K562 (cell line): ENCODE measurements around the gene BRD4. TPM values are rescaled to one million over a fixed set of nuclear protein-coding genes. Genes with fewer than 3 reads are reported as not detected.

ENCODE experiments used
- ATAC-seq: fragments of 200-7000 bp; cut with Tn5 transposase; 3 replicates; pipeline ENCODE4 v1.9.1; 2020; ENCODE audit warnings: moderate library complexity
- BruUV-seq: library from RNA; stranded (reverse); fragments of 400-500 nt; replicated peaks from 2 replicates; lab custom pipeline; 2021; lab: Mats Ljungman, UMichigan
- CTCF ChIA-PET: fragments of 300-600 bp; formaldehyde crosslinking; extraction: SDS; loops from one replicate; lab custom pipeline; 2021; ENCODE audit warnings: low intra/inter-chr PET ratio; lab: Yijun Ruan, JAX
- POLR2A ChIA-PET: fragments of 300-600, 350-650 bp; sonication (Branson Sonifier 250); formaldehyde crosslinking; extraction: SDS; loops from one replicate; lab custom pipeline; 2021; ENCODE audit warnings: antibody characterized with exemption, inconsistent platforms; lab: Yijun Ruan, JAX
- DNase-seq, 4 experiments: peaks; one replicate each; pipeline versions ENCODE4 v3.0.0 to v3.0.0-alpha.2; 2011 to 2018; ENCODE audit warnings: low spot score in 3 of 4, mixed read lengths in 3 of 4; ENCODE audit errors: extremely low read depth in 1 of 4
- FAIRE-seq: peaks from 2 replicates; lab custom pipeline; 2011; peaks lifted over from hg19 to GRCh38; lab: Jason Lieb, UNC
- H2AFZ ChIP-seq: 2 replicates; pipeline ENCODE4 v1.6.0; 2011; ENCODE audit warnings: low read depth, low read length, control low read depth, inconsistent platforms
- H3K27ac ChIP-seq: fragments of 200-600 bp; 3 replicates; pipeline ENCODE4 v1.8.0; 2011; ENCODE audit warnings: low read depth, mild to moderate bottlenecking, control low read depth, inconsistent platforms, low read length, moderate library complexity, mixed read lengths; ENCODE audit errors: extremely low read depth
- H3K27me3 ChIP-seq, 2 experiments: fragments of 300-600 bp in 1 of 2; 2 replicates in 1 of 2; 3 replicates in 1 of 2; pipeline versions ENCODE4 v1.6.0 to v1.8.0; 2011; ENCODE audit warnings: inconsistent platforms in 2 of 2, low read length in 2 of 2, mild to moderate bottlenecking in 1 of 2, mixed read lengths in 1 of 2, moderate library complexity in 1 of 2; ENCODE audit not compliant: control insufficient read depth in 2 of 2, insufficient read depth in 2 of 2
- H3K36me3 ChIP-seq: fragments of 300-600 bp; 3 replicates; pipeline ENCODE4 v1.8.0; 2011; ENCODE audit warnings: mild to moderate bottlenecking, low read length, inconsistent platforms; ENCODE audit not compliant: control insufficient read depth, insufficient read depth
- H3K4me1 ChIP-seq, 2 experiments: fragments of 200-600 bp in 1 of 2; replicated peaks in 1 of 2; 2 replicates in 1 of 2; 3 replicates in 1 of 2; pipeline versions ENCODE4 v1.5.1 to v1.8.0; 2011; ENCODE audit warnings: inconsistent platforms in 2 of 2, low read length in 2 of 2, mild to moderate bottlenecking in 1 of 2, mixed read lengths in 1 of 2, moderate library complexity in 1 of 2; ENCODE audit not compliant: control insufficient read depth in 2 of 2, insufficient read depth in 2 of 2
- H3K4me2 ChIP-seq: 2 replicates; pipeline ENCODE4 v1.6.1; 2011; ENCODE audit warnings: low read length, control low read depth, inconsistent platforms, mixed read lengths; ENCODE audit not compliant: insufficient read depth
- H3K4me3 ChIP-seq: fragments of 200-600 bp; sonication (generic), shearing (Covaris generic); 2 replicates; pipeline ENCODE4 v1.5.1; 2016; ENCODE audit warnings: control low read depth, inconsistent platforms
- H3K79me2 ChIP-seq: fragments of 200-600 bp; 3 replicates; pipeline ENCODE4 v1.8.0; 2011; ENCODE audit warnings: low read length, inconsistent platforms; ENCODE audit not compliant: control insufficient read depth, insufficient read depth
- H3K9ac ChIP-seq, 2 experiments: 2 replicates each; pipeline versions ENCODE4 v1.6.0 to v1.6.1; 2011; ENCODE audit warnings: low read depth in 2 of 2, low read length in 2 of 2, control low read depth in 1 of 2, inconsistent platforms in 1 of 2, mild to moderate bottlenecking in 1 of 2, mixed read lengths in 1 of 2; ENCODE audit not compliant: insufficient read depth in 1 of 2
- H3K9me1 ChIP-seq: one replicate; pipeline ENCODE4 v1.6.0; 2011; ENCODE audit warnings: inconsistent platforms, mild to moderate bottlenecking, low read length, moderate library complexity; ENCODE audit not compliant: control insufficient read depth, insufficient read depth
- H3K9me3 ChIP-seq: replicated peaks from 2 replicates; pipeline ENCODE4 v1.5.1; 2011; ENCODE audit warnings: low read depth, low read length, inconsistent platforms; ENCODE audit not compliant: control insufficient read depth, insufficient read depth
- H4K20me1 ChIP-seq: replicated peaks from 2 replicates; pipeline ENCODE4 v1.6.1; 2011; ENCODE audit warnings: low read length, inconsistent platforms, mixed read lengths; ENCODE audit not compliant: control insufficient read depth, insufficient read depth
- CSDE1 ChIP-seq, 2 experiments: fragments of 450-650 bp; IDR thresholded peaks; 2 replicates each; pipeline ENCODE4 v1.6.1; 2016; ENCODE audit warnings: mild to moderate bottlenecking in 1 of 2
- CTBP1 ChIP-seq: fragments of 450-650 bp; IDR thresholded peaks from 2 replicates; pipeline ENCODE4 v1.6.1; 2016; ENCODE audit warnings: borderline replicate concordance
- FOXO4 ChIP-seq: fragments of 450-650 bp; formaldehyde crosslinking; IDR thresholded peaks from 2 replicates; pipeline ENCODE4 v1.4.0; 2020; ENCODE audit warnings: mild to moderate bottlenecking, moderate library complexity
- HEY1 ChIP-seq: fragments of 250-450 bp; sonication (Bioruptor Pico); IDR thresholded peaks from 2 replicates; pipeline ENCODE4 v1.5.0; 2020; ENCODE audit warnings: mild to moderate bottlenecking, moderate library complexity, borderline replicate concordance
- MLX ChIP-seq, 2 experiments: fragments of 450-650 bp in 1 of 2; sonication (generic) in 1 of 2; formaldehyde crosslinking; conservative IDR thresholded peaks; 2 replicates each; pipeline versions ENCODE4 v1.4.0 to v1.8.1; 2020 to 2022; ENCODE audit warnings: mild to moderate bottlenecking in 1 of 2, missing genetic modification reagents in 1 of 2
- NR4A1 ChIP-seq, 2 experiments: fragments of 250-450 bp in 1 of 2; fragments of 450-650 bp in 1 of 2; sonication (Bioruptor Pico) in 1 of 2; IDR thresholded peaks; 2 replicates each; pipeline versions ENCODE4 v1.4.0 to v1.6.1; 2016 to 2020; ENCODE audit warnings: mild to moderate bottlenecking in 2 of 2, missing compliant biosample characterization in 1 of 2, missing genetic modification characterization in 1 of 2, moderate library complexity in 1 of 2
- RBM39 ChIP-seq: fragments of 200-400 bp; formaldehyde crosslinking; optimal IDR thresholded peaks from 2 replicates; pipeline ENCODE3; 2018; ENCODE audit warnings: low read depth, low read length
- TAF9B ChIP-seq: fragments of 450-650 bp; IDR thresholded peaks from 2 replicates; pipeline ENCODE4 v1.6.1; 2018; ENCODE audit warnings: mild to moderate bottlenecking; ENCODE audit not compliant: partially characterized antibody
- WGBS: fragments of 100-300 bp; shearing (Covaris generic); methylation state at CpG from one replicate; pipeline ENCODE4 v1.1.6; 2016; ENCODE audit warnings: low coverage, mixed read lengths; ENCODE audit not compliant: insufficient coverage; ENCODE audit errors: missing lambda C conversion rate; 5-methylcytosine and 5-hydroxymethylcytosine counted together
- in situ Hi-C: fragments of 300-500 bp; cut with MboI; formaldehyde crosslinking; loops from 4 replicates; pipeline ENCODE4 v1.15.0; 2018; ENCODE audit warnings: inconsistent platforms, mixed read lengths
- intact Hi-C: fragments of 100-400 bp; cut with micrococcal nuclease; formaldehyde crosslinking; loops from 2 replicates; pipeline ENCODE4 v1.14.2; 2022
- polyA plus RNA-seq, 8 experiments: library from polyadenylated mRNA; depleted of rRNA in 4 of 8; stranded (reverse) in 5 of 8; unstranded in 3 of 8; fragments of >200 nt; fragmentation: Nextera tagmentation in 2 of 8; fragmentation: Illumina TruSeq in 1 of 8; extraction: Ambion mirVana in 2 of 8; extraction: Trizol in 1 of 8; gene quantifications; 2 replicates each; pipeline versions ENCODE4 v1.2.1 to v1.2.3, GENCODE V29; 2011 to 2014; ENCODE audit warnings: inconsistent platforms in 1 of 8, missing spikeins in 1 of 8
- total RNA-seq, 7 experiments: library from RNA; depleted of rRNA in 6 of 7; stranded (reverse); fragments of >200 nt in 6 of 7; fragmentation: Illumina TruSeq in 2 of 7; extraction: Trizol in 2 of 7; gene quantifications; 2 replicates each; pipeline versions ENCODE4 v1.2.1 to v1.2.3, GENCODE V29; 2011 to 2021; ENCODE audit warnings: low replicate concordance in 1 of 7

Gene BRD4
- total and polyA plus RNA-seq, 9 of the 15 experiments (the other 6 are each of a cell fraction or from before 2014, with no cell fraction given) = 1.8 to 105 (median 15.6) TPM

- no peak overlapping the region for H2AFZ ChIP-seq
- DNase-seq (no peak), ATAC-seq (no peak), FAIRE-seq (no peak)
- intact Hi-C loops = no loop called here
- no peak overlapping the region for H3K4me3 ChIP-seq
- H3K9me3 ChIP-seq = no peaks in the 10 kb centered on the region
- no peaks in the 10 kb centered on the region; a peak in 1 of 5 replicates for H3K27me3 ChIP-seq
- H3K36me3 ChIP-seq = peaks cover 32% of the 10 kb centered on the region; the same call in 2 of the 3 replicates
- in situ Hi-C loops = no loop called here
- WGBS = 42% methylated on average over 2 of the region's 2 CpGs
- CTCF ChIA-PET = no interaction called here
- H4K20me1 ChIP-seq = peaks cover 16% of the 10 kb centered on the region
- H3K4me1 ChIP-seq = peaks cover 14 to 26% of the 10 kb centered on the region in 2 experiments
- no peak overlapping the region; the same call in 1 of the 2 replicates for H3K4me2 ChIP-seq
- peaks cover 35% of the 10 kb centered on the region for H3K79me2 ChIP-seq
- TF ChIP-seq FOXO4 (no peak), CTBP1 (no peak), TAF9B (no peak), NR4A1 (CRISPR knock-in tag; IDR thresholded peaks at IDR 0.05) (no peak), NR4A1 (tag; IDR thresholded peaks at IDR 0.05) (no peak), MLX (CRISPR knock-in tag; conservative IDR thresholded peaks at IDR 0.05) (no peak), CSDE1 (IDR thresholded peaks at IDR 0.05) (no peak), RBM39 (no peak), HEY1 (CRISPR knock-in tag) (no peak)
- no peak overlapping the region; the same call in 2 of the 3 replicates for H3K27ac ChIP-seq
- POLR2A ChIA-PET = no interaction called here
- no TSS peak for BruUV-seq
- H3K9ac ChIP-seq = no peak overlapping the region
- H3K9me1 ChIP-seq = no peaks in the 10 kb centered on the region
Measured at GRCh38 chr19:15381429-15381828, 49.1 kb upstream of the BRD4 start.
